ENCODE results near the gene CLCN1. TPM values are rescaled to one million over a fixed set of nuclear protein-coding genes. Genes with fewer than 3 reads are reported as not detected.

The CLCN1 gene
- total and polyA plus RNA-seq, 10 donors, result 0.06 to 0.54 (median 0.08) TPM; not detected in 3

DNA sequence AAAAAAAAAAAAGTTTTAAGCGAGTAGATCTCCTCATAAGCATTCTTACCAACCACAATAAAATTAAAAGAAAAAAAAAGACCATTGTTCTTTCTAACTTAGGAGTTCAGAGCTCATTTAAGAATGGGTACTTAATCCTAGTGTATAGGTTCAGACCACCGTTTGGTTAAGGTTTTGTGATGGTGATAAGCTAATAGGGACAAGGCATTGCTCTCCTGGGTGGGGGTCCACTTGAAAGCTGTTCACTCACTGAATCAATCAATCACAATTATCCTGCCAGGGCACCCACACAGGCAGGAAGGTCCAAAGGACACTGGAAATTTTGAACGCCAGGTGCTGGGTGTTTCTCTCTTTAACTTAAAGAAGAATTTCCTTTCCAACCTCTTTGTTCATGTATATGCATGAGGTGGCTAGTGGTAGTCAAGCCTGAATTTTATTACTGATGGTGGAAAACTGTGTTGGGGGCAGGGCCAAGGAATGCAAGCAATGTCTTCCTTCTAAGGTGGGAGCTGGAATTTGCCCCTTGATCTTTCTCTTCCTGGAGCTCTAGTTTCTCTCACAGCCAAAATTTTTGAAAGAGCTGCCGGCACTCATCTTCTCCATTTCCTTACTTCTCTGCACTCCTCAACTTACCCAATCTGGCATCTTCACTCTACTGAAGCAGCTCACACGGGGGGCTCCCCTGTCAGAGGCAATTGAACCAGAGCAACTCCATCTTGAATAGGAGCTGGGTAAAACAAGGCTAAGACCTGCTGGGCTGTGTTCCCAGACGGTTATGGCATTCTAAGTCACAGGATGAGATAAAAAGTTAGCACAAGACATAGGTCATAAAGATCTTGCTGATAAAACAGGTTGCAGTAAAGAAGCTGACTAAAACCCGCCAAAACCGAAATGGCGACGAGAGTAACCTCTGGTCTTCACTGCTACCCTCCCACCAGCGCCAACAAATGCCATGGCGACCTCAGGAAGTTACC, 54.1 kb downstream of the CLCN1 start:
- Histone ChIP-seq H3K4me1 (peaks cover 5 to 35% (median 24%) of the 10 kb centered on the region in 6 donors), H3K27me3 (replicated peaks in 1 of 7) (peaks cover 0 to 11% (median 2%) of the 10 kb centered on the region in 7 donors), H3K9me3 (no peaks in the 10 kb centered on the region), H3K27ac (no peak overlapping the region), H3K4me3 (no peak overlapping the region), H3K36me3 (no peaks in the 10 kb centered on the region)
- no peak for DNase-seq
- WGBS, 5 donors, result 80 to 91% (median 86%) methylated on average over 12 of the region's 12 CpGs
- intact Hi-C loops (cut with DNase I; ENCODE audit: low total_unique reads), result no loop called here
- TF ChIP-seq POLR2AphosphoS5 (IDR thresholded peaks at IDR 0.05), result no peak
- TF ChIP-seq POLR2A (IDR thresholded peaks at IDR 0.05), result no peak
- TF ChIP-seq, protein P1, sequence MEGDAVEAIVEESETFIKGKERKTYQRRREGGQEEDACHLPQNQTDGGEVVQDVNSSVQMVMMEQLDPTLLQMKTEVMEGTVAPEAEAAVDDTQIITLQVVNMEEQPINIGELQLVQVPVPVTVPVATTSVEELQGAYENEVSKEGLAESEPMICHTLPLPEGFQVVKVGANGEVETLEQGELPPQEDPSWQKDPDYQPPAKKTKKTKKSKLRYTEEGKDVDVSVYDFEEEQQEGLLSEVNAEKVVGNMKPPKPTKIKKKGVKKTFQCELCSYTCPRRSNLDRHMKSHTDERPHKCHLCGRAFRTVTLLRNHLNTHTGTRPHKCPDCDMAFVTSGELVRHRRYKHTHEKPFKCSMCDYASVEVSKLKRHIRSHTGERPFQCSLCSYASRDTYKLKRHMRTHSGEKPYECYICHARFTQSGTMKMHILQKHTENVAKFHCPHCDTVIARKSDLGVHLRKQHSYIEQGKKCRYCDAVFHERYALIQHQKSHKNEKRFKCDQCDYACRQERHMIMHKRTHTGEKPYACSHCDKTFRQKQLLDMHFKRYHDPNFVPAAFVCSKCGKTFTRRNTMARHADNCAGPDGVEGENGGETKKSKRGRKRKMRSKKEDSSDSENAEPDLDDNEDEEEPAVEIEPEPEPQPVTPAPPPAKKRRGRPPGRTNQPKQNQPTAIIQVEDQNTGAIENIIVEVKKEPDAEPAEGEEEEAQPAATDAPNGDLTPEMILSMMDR (IDR thresholded peaks at IDR 0.05 in 8 of 11, conservative IDR thresholded peaks at IDR 0.05 in 3 of 11), result no peak

DNA sequence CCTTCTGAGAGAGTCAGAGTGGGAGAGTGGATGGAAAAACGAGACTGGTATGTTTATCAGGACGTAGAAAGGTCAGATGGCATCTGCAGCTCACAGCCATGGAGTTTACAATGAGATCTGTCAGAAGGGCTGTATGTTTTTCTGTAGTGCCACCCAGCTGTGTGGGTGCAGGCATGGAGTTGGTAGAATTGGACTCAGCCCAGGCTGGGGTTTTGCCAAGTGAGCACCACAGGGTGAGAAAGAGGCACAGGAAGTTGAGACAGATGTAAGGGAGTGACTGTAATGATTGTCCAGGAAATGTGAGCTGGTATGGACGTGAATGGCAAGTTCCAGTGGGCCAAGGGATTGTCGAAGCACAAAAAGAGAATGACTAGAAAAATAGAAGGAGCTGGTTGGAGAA, 56.2 kb downstream of the CLCN1 start:
- H3K4me3 ChIP-seq, result no peak overlapping the region
- TF ChIP-seq POLR2A (IDR thresholded peaks at IDR 0.05) (no peak), POLR2AphosphoS5 (IDR thresholded peaks at IDR 0.05) (peak in 1 of 3 donors; percentile 47)
- TF ChIP-seq, protein P1 (IDR thresholded peaks at IDR 0.05 in 8 of 11, conservative IDR thresholded peaks at IDR 0.05 in 3 of 11), result peak in 3 of 11 experiments; percentile 12 to 37 (median 33)
- DNase-seq, result peak; percentile 80
- no peaks in the 10 kb centered on the region for H3K9me3 ChIP-seq
- no peaks in the 10 kb centered on the region for H3K27me3 ChIP-seq (replicated peaks in 1 of 7)
- 13 to 23% (median 19%) methylated on average over 4 of the region's 4 CpGs for WGBS, 5 donors
- intact Hi-C loops (cut with DNase I; ENCODE audit: low total_unique reads), result no loop called here
- H3K27ac ChIP-seq, result peak overlapping the region in 6 of 8 donors; percentile 15 to 64 (median 42)
- H3K36me3 ChIP-seq, result no peaks in the 10 kb centered on the region
- peaks cover 8 to 56% (median 44%) of the 10 kb centered on the region in 6 donors for H3K4me1 ChIP-seq

DNA sequence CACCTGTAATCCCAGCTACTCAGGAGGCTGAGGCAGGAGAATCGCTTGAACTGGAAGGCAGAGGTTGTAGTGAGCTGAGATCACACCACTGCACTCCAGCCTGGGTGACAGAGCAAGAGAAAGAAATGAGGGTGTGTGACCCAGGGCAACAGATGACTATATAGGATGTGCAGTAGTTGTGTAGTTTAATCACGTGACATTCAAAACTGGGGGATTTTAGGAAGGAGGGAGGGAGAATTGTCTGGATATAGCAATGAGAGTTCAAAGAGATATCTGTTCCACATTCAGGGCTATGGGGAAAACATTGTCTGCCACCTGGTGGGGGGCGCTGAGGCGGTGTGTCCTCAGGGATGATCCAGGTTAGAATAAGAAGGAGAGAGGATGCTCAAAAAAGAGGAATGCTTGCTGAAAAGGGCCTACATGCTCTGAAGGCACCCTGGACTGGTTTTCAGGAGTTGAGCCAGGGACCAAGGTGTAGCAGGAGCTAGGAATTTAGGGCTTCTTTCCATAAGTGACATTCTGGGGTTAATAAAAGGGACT, 57.4 kb downstream of the CLCN1 start:
- WGBS, 5 donors, result 89 to 93% (median 90%) methylated on average over 4 of the region's 4 CpGs
- Histone ChIP-seq H3K9me3 (no peaks in the 10 kb centered on the region), H3K4me1 (peaks cover 8 to 68% (median 52%) of the 10 kb centered on the region in 6 donors), H3K4me3 (no peak overlapping the region), H3K36me3 (no peaks in the 10 kb centered on the region), H3K27ac (peak overlapping the region in 1 of 8 donors; percentile 64), H3K27me3 (replicated peaks in 1 of 7) (no peaks in the 10 kb centered on the region)
- intact Hi-C loops (cut with DNase I; ENCODE audit: low total_unique reads), result no loop called here
- no peak for DNase-seq
- TF ChIP-seq POLR2AphosphoS5 (IDR thresholded peaks at IDR 0.05) (no peak), POLR2A (IDR thresholded peaks at IDR 0.05) (no peak)
- TF ChIP-seq, protein P1 (IDR thresholded peaks at IDR 0.05 in 8 of 11, conservative IDR thresholded peaks at IDR 0.05 in 3 of 11), result no peak

DNA sequence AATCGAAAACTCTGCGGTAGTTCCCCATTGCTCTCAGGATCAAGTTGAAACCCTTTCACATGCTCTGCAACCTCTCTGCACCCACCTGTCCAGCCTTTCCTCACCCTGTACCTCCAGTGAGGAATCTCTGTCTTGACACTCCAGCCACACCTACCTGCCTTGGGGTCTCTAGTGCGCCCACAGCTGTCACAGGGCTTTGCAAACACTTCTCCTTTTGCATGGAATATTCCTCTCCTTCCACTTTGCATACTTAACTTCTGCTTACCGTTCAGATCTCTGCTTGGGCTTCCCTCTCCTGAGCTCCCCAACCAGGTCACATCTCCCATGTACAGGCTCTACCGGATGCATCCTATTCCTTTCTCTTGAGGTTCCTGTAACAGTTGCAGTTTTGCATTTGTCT, 58.6 kb downstream of the CLCN1 start:
- peaks cover 12 to 81% (median 64%) of the 10 kb centered on the region in 6 donors for H3K4me1 ChIP-seq
- peak; percentile 66 for DNase-seq
- intact Hi-C loops (cut with DNase I; ENCODE audit: low total_unique reads), result no loop called here

More for the DNA sequence above, 58.6 kb downstream of the CLCN1 start:
- TF ChIP-seq, protein P1 (IDR thresholded peaks at IDR 0.05 in 8 of 11, conservative IDR thresholded peaks at IDR 0.05 in 3 of 11), result no peak
- TF ChIP-seq POLR2AphosphoS5 (IDR thresholded peaks at IDR 0.05) (no peak), POLR2A (IDR thresholded peaks at IDR 0.05) (no peak)
- no peaks in the 10 kb centered on the region for H3K36me3 ChIP-seq
- no peaks in the 10 kb centered on the region for H3K27me3 ChIP-seq (replicated peaks in 1 of 7)
- H3K4me3 ChIP-seq, result no peak overlapping the region
- WGBS, 5 donors, result 47 to 76% (median 61%) methylated on average over 5 of the region's 5 CpGs
- peak overlapping the region; percentile 10 to 90 (median 82) for H3K27ac ChIP-seq
- H3K9me3 ChIP-seq, result no peaks in the 10 kb centered on the region
